Fibroblast of skin of left biceps (primary cell): Measurements from ENCODE around the gene LAMA1.
A peak's percentile ranks its signal among the peaks of the same experiment; 100 is the strongest.

Experiments used
- DNase-seq, 2 experiments: peaks; one replicate each; pipeline ENCODE4 v3.0.0-alpha.2; 2013; ENCODE audit warnings: low read depth in 2 of 2

LAMA1 gene

GRCh38 chr18:7047336-7047735 is 70.3 kb downstream of the LAMA1 start:
- DNase-seq: no peak

GRCh38 chr18:7038330-7038851 is 79.2 kb downstream of the LAMA1 start:
- DNase-seq: peak; percentile 93 to 94

- no peak for DNase-seq
Measured at GRCh38 chr18:7037470-7037869, 80.1 kb downstream of the LAMA1 start.

GRCh38 chr18:7035807-7036206 is 81.8 kb downstream of the LAMA1 start:
- DNase-seq: no peak

DNA sequence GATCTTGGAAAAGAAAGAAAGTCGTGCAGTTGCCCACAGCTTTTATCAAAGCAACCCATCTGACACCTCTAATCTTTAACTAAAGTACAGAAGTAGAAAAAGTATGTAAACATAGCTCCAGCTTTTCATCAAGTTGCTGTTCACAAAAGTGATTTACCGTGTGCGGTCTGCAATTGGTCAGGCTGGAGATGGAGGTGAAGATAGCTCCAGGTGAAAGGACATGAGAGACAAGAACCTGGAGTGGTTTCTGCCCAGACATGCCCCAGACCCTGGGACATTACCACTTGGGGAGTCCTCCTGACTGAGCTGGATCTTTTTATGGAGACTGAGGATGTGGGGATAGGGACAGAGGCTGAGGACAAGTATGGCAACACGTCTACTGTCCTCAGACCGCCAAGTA is 82.7 kb downstream of the LAMA1 start:
- DNase-seq: no peak

GRCh38 chr18:7032537-7032936 is 85.1 kb downstream of the LAMA1 start:
- DNase-seq: no peak

DNA sequence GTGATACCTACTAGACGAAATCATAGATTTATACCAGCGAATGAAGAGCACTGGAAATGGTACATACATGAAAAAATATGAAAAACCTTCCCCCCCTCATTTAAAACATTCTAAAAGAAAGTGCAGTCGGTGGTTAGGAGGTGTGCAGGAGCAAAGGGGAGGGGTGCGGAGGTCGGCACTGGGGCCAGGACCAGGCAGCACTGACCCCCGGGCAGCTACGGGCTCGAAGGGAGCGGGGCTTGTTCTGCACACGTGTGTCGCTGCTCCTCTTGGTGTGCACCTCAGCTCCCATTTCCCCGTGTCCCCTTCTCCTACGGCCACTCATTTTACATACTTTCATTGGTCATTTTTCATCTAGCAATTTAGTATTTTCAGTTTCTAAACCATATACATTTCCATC is 89.0 kb downstream of the LAMA1 start:
- DNase-seq: no peak

DNA sequence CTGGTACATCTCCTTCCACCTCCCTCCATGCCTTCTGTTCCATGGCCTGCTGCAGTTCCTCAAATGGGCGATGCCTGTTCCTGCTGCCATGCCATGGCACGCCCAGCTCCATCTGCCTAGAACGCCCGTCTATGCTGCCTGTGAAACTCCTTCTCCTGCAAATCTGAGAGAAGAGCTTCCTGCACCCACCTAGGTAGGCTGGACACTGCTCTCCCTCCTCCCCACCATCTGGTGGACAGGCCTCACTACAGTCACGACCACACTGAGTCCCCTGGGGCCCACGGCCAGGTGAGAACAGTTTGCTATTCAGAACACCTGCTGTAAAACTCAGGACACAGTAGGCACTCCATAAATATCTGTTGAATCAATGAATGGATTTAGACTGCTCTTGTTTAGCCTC is 92.4 kb downstream of the LAMA1 start:
- DNase-seq: no peak

DNA sequence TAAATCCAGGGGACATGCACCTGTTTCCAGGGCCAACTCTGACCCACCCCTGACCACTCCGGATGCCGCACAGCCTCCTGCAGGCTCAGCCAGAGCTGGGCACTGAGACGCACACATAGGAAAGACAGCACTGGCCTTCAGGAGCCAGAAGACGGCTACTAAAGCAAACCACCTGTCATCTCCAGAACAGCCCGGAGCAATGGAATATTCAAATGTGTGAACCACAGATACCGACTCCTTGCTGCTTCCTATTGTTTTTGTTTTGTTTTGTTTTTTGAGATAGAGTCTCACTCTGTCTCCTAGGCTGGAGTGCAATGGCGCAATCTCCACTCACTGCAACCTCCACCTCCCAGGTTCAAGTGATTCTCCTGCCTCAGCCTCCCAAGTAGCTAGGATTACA is 94.0 kb downstream of the LAMA1 start:
- no peak for DNase-seq

GRCh38 chr18:7023063-7023580 is 94.5 kb downstream of the LAMA1 start:
- no peak for DNase-seq

DNA sequence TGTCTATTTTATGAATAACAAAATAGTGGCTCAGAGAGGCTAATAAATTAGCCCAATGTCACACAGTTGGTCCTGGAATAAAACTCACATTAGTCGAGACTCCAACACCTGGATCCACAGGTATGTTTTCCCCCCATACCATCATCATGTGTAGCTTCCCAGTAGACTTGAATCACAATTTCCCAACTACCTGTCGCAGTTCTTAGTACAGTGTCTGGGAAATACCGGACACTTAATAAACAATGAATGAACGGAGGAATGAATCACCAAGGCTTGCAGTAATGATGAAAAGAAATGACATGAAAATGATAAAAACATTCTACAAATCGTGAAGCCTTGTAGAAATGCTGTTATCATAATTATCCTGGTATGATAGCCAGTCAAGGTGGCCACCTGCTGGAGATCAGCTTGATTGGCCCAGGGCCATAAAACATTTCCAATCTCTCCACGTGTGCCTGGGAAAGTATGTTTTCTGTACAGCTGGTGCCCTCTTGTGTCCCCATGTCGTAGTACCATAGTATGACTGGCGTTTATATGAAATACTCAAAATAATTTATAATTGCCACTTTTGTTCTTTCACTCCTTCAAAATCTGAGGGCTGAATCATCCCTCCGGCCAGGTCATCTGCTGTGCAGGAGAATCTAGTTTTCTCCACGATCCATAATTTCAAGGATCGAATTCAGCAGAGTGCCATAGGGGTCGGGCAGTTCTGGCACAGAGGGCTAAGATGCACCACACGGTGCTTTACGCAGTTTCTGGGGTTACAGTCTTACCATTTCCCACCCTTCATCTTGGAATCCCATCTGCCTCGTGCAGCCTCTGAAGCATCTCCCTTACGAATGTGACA is 95.4 kb downstream of the LAMA1 start:
- peak in 1 of 2 experiments; percentile 15 for DNase-seq

GRCh38 chr18:7020995-7021777 is 96.4 kb downstream of the LAMA1 start:
- no peak for DNase-seq

- no peak for DNase-seq
Measured at GRCh38 chr18:7017013-7017412, 100.6 kb downstream of the LAMA1 start.

GRCh38 chr18:7011142-7011541 is 106.5 kb downstream of the LAMA1 start:
- DNase-seq: no peak

GRCh38 chr18:7004009-7004408 is 113.6 kb downstream of the LAMA1 start:
- no peak for DNase-seq

DNA sequence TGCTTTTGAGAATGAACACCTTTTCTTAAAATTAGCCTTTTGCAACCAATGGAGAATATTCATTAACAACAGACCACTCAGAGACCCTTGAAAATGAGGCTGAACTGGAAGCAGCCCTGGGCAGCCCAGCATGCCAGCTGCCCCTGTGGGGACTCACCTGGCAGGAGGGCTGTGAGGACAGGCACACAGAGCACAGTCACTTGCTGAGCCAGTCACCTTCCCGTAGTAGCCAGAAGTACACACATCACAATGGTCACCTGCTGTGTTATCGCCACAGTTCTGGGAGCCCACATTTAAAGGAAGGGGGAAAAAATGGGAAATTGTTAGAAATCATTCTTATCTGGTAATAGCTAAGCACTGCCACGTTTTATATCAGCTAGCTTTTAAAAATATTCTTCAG is 115.5 kb downstream of the LAMA1 start:
- no peak for DNase-seq

GRCh38 chr18:7000484-7001096 is 117.0 kb downstream of the LAMA1 start:
- DNase-seq: no peak

DNA sequence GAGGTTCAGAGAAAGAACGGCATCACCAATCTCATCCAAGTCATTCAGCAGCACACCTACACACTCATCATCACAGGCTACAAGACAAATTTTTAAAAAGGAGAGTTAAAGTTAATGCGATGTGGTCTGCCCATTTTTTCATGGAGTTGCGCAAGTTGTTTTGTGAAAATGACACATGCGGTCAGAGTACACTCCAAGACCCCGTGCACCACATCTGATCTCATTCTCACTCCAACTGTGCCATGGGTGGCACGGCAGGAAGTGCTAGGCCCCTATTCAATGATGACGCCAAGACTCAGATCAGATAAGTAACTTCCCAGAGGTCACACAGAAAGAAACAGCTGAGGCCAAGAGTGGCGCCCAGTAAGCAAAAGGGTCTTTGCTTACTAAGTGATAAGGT is 119.8 kb downstream of the LAMA1 start:
- DNase-seq: no peak

- no peak for DNase-seq
Measured at GRCh38 chr18:6994771-6995430, 122.7 kb downstream of the LAMA1 start.

DNA sequence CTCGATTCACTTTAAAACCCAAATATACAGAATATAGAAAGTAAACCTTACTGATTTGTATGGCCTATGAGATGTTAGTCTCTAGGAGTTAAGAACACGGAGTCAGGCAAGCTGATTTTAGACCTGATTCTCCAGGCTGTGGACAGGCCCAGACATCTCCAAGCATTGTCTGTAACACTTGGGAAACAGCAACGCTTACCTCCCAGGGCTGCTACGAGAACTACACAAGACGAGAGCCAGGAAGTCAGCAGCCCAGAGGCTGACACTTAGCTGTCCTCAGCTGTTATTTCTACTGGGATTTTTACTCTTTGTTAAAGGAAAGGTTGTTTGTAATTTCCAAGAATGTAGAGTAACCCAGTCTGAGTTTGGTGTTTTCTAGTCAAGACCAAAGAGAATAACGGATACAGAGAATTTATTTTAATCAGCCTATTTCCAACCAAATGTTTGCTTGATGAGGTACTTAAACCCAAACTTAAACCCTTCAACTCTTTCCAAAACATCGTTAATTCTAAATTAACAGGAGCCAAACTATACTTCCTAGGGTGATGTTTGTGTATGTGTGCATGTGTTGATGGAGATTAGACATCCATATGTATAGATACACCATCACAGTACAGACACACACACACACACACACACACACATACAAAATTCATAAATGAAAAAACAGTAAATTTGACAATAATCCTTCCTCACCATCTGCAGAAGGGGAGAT is 123.4 kb downstream of the LAMA1 start:
- DNase-seq: no peak

- no peak for DNase-seq
Measured at GRCh38 chr18:6992761-6993160, 124.8 kb downstream of the LAMA1 start.
